Upper lobe of right lung (tissue), 1 donor: Measurements from ENCODE around the gene REG1B. TPM values are rescaled to one million over a fixed set of nuclear protein-coding genes. Genes with fewer than 3 reads are reported as not detected.

Experiments used
- ATAC-seq: fragments of 200-7000 bp; cut with Tn5 transposase; one replicate; pipeline ENCODE4 v1.9.1; 2020; ENCODE audit warnings: mild to moderate bottlenecking, moderate library complexity
- DNase-seq: peaks from one replicate; pipeline ENCODE4 v3.0.0-alpha.2; 2020
- H3K27ac ChIP-seq: fragments of 200-600 bp; one replicate; pipeline ENCODE4 v1.8.0; 2022
- H3K27me3 ChIP-seq: fragments of 200-600 bp; one replicate; pipeline ENCODE4 v1.8.0; 2022; ENCODE audit warnings: mild to moderate bottlenecking
- H3K36me3 ChIP-seq: fragments of 200-600 bp; one replicate; pipeline ENCODE4 v1.8.0; 2022
- H3K4me1 ChIP-seq: fragments of 200-600 bp; one replicate; pipeline ENCODE4 v1.8.0; 2022
- H3K4me3 ChIP-seq: fragments of 200-600 bp; one replicate; pipeline ENCODE4 v1.8.0; 2022; ENCODE audit warnings: mild to moderate bottlenecking
- H3K9me3 ChIP-seq: fragments of 200-600 bp; one replicate; pipeline ENCODE4 v1.8.0; 2022
- intact Hi-C: fragments of 100-400 bp; cut with DNase I; formaldehyde crosslinking; loops from one replicate; pipeline ENCODE4 v1.11.0; 2022
- total RNA-seq: library from RNA; stranded (reverse); fragmentation: NEBNext Ultra II Directional; extraction: Animal tissue kit (Norgen Biotek cat#: 25700); gene quantifications from one replicate; pipeline ENCODE4 v1.2.1, GENCODE V29; 2021
- TF ChIP-seq, protein P1 (sequence below): fragments of 200-600 bp; IDR thresholded peaks from one replicate; pipeline ENCODE4 v1.8.0; 2022; ENCODE audit warnings: antibody characterized with exemption
- donor health status: DM: no; HTN: yes; CAD: no; lungs with severe emphysema.

REG1B gene
- total RNA-seq, 1 donor from 2014 or later = not detected

DNA sequence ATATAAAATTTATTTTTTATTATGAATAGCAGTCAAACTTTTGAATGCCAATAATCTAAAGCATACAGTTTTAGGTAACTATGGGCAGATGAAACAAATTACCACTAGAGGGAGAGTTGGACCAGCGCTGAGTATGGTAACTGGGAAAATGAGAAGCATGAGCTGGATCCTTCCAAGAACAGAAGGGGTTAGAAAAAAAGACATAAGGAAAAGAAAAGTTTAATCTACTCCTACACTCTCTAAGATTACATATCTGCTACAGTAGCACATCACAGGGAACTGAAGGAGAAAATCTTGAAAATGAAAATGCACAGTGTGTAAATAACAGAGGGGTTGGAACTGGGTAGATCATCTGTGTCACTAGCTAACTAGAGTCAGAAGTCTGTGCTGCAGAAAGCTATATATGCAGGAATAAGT lies 46.8 kb downstream of the REG1B start:
- TF ChIP-seq, protein P1, sequence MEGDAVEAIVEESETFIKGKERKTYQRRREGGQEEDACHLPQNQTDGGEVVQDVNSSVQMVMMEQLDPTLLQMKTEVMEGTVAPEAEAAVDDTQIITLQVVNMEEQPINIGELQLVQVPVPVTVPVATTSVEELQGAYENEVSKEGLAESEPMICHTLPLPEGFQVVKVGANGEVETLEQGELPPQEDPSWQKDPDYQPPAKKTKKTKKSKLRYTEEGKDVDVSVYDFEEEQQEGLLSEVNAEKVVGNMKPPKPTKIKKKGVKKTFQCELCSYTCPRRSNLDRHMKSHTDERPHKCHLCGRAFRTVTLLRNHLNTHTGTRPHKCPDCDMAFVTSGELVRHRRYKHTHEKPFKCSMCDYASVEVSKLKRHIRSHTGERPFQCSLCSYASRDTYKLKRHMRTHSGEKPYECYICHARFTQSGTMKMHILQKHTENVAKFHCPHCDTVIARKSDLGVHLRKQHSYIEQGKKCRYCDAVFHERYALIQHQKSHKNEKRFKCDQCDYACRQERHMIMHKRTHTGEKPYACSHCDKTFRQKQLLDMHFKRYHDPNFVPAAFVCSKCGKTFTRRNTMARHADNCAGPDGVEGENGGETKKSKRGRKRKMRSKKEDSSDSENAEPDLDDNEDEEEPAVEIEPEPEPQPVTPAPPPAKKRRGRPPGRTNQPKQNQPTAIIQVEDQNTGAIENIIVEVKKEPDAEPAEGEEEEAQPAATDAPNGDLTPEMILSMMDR = peak; percentile 30
- Histone ChIP-seq H3K27ac (no peak overlapping the region), H3K36me3 (no peaks in the 10 kb centered on the region), H3K27me3 (no peaks in the 10 kb centered on the region), H3K4me3 (no peak overlapping the region), H3K4me1 (no peaks in the 10 kb centered on the region), H3K9me3 (no peaks in the 10 kb centered on the region)
- intact Hi-C loops = no loop called here
- DNase-seq = no peak
- ATAC-seq = no peak

DNA sequence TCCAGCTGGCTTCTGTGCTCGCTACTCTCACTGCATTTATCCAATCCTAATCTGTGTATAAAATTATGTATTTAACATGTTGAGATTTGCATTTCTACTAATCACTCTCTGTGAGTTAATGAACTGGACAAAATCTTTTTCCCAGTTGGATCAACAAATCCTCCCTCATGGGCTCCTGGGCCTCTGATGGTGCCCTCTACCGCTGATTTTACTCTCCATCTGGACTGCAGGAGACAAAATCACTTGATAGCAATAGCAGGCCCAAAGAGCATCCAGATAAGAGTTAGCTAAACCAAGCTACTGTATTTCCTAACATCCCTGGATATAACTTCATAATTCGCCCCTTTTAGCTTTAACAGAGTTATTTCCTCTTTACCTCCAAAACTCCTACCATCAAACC lies 47.8 kb downstream of the REG1B start:
- TF ChIP-seq, protein P1 = no peak
- no peak for ATAC-seq
- H3K4me3 ChIP-seq = no peak overlapping the region
- H3K9me3 ChIP-seq = no peaks in the 10 kb centered on the region
- intact Hi-C loops = no loop called here
- H3K36me3 ChIP-seq = no peaks in the 10 kb centered on the region
- H3K4me1 ChIP-seq = no peaks in the 10 kb centered on the region
- DNase-seq = no peak
- no peaks in the 10 kb centered on the region for H3K27me3 ChIP-seq
- no peak overlapping the region for H3K27ac ChIP-seq

Other genes starting within 250 kb of the REG1B start
- gene REG3G, start 62.3 kb downstream of the REG1B start, total RNA-seq = not detected
- not detected for gene REG1A, start 32.5 kb upstream of the REG1B start, total RNA-seq
- gene REG3A, start 71.8 kb upstream of the REG1B start, total RNA-seq = not detected